Chondrocyte (in vitro differentiated cells): Measurements from ENCODE around the gene CPEB4. TPM values are rescaled to one million over a fixed set of nuclear protein-coding genes. Genes with fewer than 3 reads are reported as not detected.

Source experiments
- DNase-seq: peaks from one replicate; pipeline ENCODE4 v3.0.0; 2021; ENCODE audit warnings: mixed read lengths, low spot score
- H3K27ac Mint-ChIP-seq: one replicate; pipeline ENCODE4 v1.8.0; 2021; ENCODE audit warnings: mild to moderate bottlenecking, moderate library complexity, mixed read lengths; ENCODE audit not compliant: unreplicated experiment
- H3K27me3 Mint-ChIP-seq: 2 replicates; pipeline ENCODE4 v1.8.0; 2021; ENCODE audit warnings: low read depth, mixed read lengths
- H3K36me3 Mint-ChIP-seq: 2 replicates; pipeline ENCODE4 v1.8.0; 2021; ENCODE audit warnings: low read depth, mixed read lengths
- H3K4me1 Mint-ChIP-seq: 2 replicates; pipeline ENCODE4 v1.8.0; 2021; ENCODE audit warnings: low read depth, mild to moderate bottlenecking, mixed read lengths
- H3K4me3 Mint-ChIP-seq: one replicate; pipeline ENCODE4 v1.8.0; 2021; ENCODE audit warnings: mild to moderate bottlenecking, moderate library complexity, mixed read lengths; ENCODE audit not compliant: unreplicated experiment
- H3K9me3 Mint-ChIP-seq: 2 replicates; pipeline ENCODE4 v1.8.0; 2021; ENCODE audit warnings: low read depth, mixed read lengths
- CTCF ChIP-seq: fragments of 200-600 bp; sonication (generic); IDR thresholded peaks from 2 replicates; pipeline ENCODE4 v1.5.0; 2021; ENCODE audit warnings: antibody characterized with exemption, mild to moderate bottlenecking, moderate library complexity
- total RNA-seq: library from RNA; stranded (reverse); gene quantifications from 3 replicates; pipeline ENCODE4 v1.2.1, GENCODE V29; 2021

CPEB4 gene
- total RNA-seq, 1 donor from 2014 or later = 27.1 TPM

GRCh38 chr5:173862047-173862477 is 26.1 kb upstream of the CPEB4 start:
- Mint-ChIP-seq H3K27ac (no peak overlapping the region), H3K9me3 (no peaks in the 10 kb centered on the region), H3K4me3 (no peak overlapping the region), H3K36me3 (no peaks in the 10 kb centered on the region), H3K27me3 (no peaks in the 10 kb centered on the region), H3K4me1 (no peaks in the 10 kb centered on the region)
- TF ChIP-seq CTCF = no peak
- DNase-seq = no peak

DNA sequence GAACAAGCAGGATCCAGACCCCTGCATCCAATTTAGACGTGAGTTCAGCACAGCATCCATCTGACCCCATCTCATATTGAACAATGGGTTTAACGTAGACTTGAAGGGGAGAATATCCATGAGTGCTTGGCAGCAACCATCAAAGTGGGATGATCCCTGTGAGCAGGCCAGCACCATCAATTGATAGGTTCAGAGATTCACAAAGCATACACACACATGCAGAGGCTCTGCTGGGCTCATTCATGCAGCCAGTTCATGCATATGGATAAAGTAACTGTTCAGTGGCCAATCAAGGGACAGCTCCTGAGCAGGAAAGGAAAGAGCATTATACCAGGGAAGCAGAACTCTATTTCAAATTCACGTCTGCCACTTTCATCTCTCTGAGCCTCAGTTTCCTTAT is 24.8 kb upstream of the CPEB4 start:
- Mint-ChIP-seq H3K4me3 (no peak overlapping the region), H3K27ac (no peak overlapping the region), H3K4me1 (no peaks in the 10 kb centered on the region), H3K9me3 (peaks cover 8% of the 10 kb centered on the region), H3K36me3 (no peaks in the 10 kb centered on the region), H3K27me3 (no peaks in the 10 kb centered on the region)
- DNase-seq = no peak
- TF ChIP-seq CTCF = no peak

DNA sequence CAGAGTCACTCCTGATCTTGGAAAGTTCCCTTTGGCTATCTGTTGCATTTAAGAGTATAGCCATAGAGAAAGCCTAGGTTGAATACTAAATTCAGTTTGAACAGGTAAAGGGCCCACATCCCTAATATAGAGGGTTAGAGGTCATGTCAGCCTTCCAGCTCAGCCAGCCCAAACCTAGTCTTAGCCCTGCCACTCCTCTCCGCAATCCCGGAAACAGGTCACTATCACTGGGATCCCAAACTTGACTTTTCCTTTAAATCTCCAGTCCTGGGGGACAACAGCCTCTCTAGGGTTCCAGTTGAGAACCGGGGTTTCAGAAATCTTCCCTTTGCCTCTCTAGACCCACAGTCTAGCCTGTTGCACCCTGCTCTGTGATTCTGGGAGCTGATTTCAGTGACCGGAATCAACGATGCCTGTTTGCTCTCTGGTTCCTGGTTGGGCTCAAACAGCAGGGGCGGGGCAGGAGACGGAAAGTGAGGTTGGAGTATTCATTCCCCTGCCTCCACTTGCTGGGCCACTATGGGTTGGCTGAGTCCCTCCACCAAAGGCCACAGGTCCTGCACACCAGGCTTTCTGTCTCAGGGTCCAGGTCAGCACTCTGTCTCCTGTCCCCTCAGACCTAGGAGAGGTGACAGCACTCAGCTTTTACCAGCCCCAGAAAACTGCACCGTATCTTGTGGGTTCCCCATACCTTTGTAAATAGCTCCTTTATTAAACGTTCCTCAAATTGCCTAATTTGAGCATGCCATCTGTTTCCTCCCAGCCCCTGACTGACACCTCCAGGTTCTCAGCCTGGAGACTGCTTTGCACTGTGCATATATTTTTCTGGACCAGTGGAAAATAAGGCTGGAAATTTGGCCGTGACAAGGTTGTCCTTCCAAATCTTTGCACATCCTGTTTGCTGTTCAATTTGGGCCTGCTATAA is 23.8 kb upstream of the CPEB4 start:
- TF ChIP-seq CTCF = no peak
- no peaks in the 10 kb centered on the region for H3K36me3 Mint-ChIP-seq
- DNase-seq = no peak
- no peak overlapping the region for H3K4me3 Mint-ChIP-seq
- no peaks in the 10 kb centered on the region for H3K27me3 Mint-ChIP-seq
- peaks cover 8% of the 10 kb centered on the region for H3K9me3 Mint-ChIP-seq
- no peak overlapping the region for H3K27ac Mint-ChIP-seq
- H3K4me1 Mint-ChIP-seq = no peaks in the 10 kb centered on the region

GRCh38 chr5:173866243-173866857 is 21.8 kb upstream of the CPEB4 start:
- Mint-ChIP-seq H3K36me3 (no peaks in the 10 kb centered on the region), H3K9me3 (peaks cover 8% of the 10 kb centered on the region), H3K27me3 (no peaks in the 10 kb centered on the region), H3K4me1 (no peaks in the 10 kb centered on the region), H3K27ac (no peak overlapping the region), H3K4me3 (no peak overlapping the region)
- DNase-seq = no peak
- TF ChIP-seq CTCF = no peak

DNA sequence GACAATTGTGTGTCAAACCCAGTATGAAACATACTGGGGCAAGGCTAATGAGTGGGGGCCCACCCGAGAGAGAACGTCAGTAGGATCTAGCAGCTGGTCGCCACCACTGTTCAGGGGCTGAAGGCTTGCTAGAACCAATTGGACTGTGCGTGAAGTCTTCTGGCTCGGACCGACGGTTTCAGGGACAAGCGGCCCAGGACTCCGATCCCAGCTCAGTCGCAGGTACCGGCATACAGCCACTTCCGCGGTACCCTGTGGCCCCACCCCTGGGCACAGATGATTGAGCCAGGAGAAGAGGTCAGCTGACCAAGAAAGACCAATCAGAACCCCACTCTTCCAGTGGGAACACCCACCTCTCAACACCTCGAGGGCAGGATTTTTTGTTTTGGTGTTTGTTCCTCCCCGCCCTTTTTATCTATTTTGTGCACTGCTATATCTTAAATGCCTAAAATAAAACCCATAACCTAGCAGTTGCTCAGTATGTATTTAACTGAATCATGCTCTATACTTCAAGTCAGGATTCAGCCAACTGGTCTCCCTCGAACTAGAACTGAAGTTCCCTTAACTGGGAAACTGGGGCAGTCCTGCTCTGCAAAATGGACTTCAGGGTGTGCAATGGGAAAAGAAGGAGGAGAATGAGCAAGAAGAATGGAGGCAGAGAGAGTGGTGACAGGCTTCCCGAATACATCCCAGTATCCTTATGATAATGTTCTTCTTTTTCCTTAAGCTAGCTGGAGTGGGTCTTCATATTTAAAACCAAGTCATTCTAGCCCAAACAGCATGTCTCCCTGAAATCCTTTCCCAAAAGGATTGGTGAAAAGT is 21.1 kb upstream of the CPEB4 start:
- Mint-ChIP-seq H3K27ac (no peak overlapping the region), H3K27me3 (no peaks in the 10 kb centered on the region), H3K36me3 (no peaks in the 10 kb centered on the region), H3K9me3 (peaks cover 8% of the 10 kb centered on the region), H3K4me1 (no peaks in the 10 kb centered on the region), H3K4me3 (no peak overlapping the region)
- DNase-seq = no peak
- TF ChIP-seq CTCF = no peak
